Smooth muscle cell (in vitro differentiated cells): ENCODE measurements around the gene TANGO6. TPM values are rescaled to one million over a fixed set of nuclear protein-coding genes. Genes with fewer than 3 reads are reported as not detected.

Experiments
- DNase-seq: peaks from one replicate; lab custom pipeline; 2025; ENCODE audit not compliant: unreplicated experiment; lab: John Stamatoyannopoulos, UW
- H2AFZ ChIP-seq: fragments of 200-600 bp; sonication (generic); 2 replicates; pipeline ENCODE4 v1.6.0; 2016; ENCODE audit warnings: antibody characterized with exemption, low read depth, mild to moderate bottlenecking
- H3F3A ChIP-seq: fragments of 200-600 bp; sonication (generic); 2 replicates; pipeline ENCODE4 v1.6.0; 2017; ENCODE audit warnings: antibody characterized with exemption, low read depth
- H3K27ac ChIP-seq: fragments of 200-600 bp; sonication (generic); 2 replicates; pipeline ENCODE4 v1.5.1; 2016; ENCODE audit warnings: low read depth, mild to moderate bottlenecking
- H3K27me3 ChIP-seq: fragments of 200-600 bp; sonication (generic); 2 replicates; pipeline ENCODE4 v1.6.1; 2016; ENCODE audit warnings: low read depth, mild to moderate bottlenecking
- H3K36me3 ChIP-seq: fragments of 200-600 bp; sonication (generic); 2 replicates; pipeline ENCODE4 v1.5.1; 2016; ENCODE audit warnings: low read depth
- H3K4me1 ChIP-seq: fragments of 200-600 bp; sonication (generic); 2 replicates; pipeline ENCODE4 v1.5.1; 2016; ENCODE audit warnings: low read depth
- H3K4me2 ChIP-seq: fragments of 200-600 bp; sonication (generic); 2 replicates; pipeline ENCODE4 v1.6.0; 2016; ENCODE audit warnings: mild to moderate bottlenecking
- H3K4me3 ChIP-seq: fragments of 200-600 bp; sonication (generic); 2 replicates; pipeline ENCODE4 v1.5.1; 2016; ENCODE audit warnings: mild to moderate bottlenecking
- H3K79me2 ChIP-seq: fragments of 200-600 bp; sonication (generic); 2 replicates; pipeline ENCODE4 v1.6.0; 2016; ENCODE audit warnings: low read depth, mild to moderate bottlenecking
- H3K9ac ChIP-seq: fragments of 200-600 bp; sonication (generic); 2 replicates; pipeline ENCODE4 v1.6.0; 2016; ENCODE audit warnings: low read depth
- H3K9me3 ChIP-seq: fragments of 200-600 bp; sonication (generic); replicated peaks from 2 replicates; pipeline ENCODE4 v1.5.1; 2016; ENCODE audit warnings: low read depth
- H4K20me1 ChIP-seq: fragments of 200-600 bp; sonication (generic); 2 replicates; pipeline ENCODE4 v1.6.0; 2016; ENCODE audit warnings: low read depth
- WGBS: methylation state at CpG from one replicate; pipeline ENCODE4 v1.1.7; 2016; ENCODE audit warnings: low lambda C conversion rate; 5-methylcytosine and 5-hydroxymethylcytosine counted together
- polyA plus RNA-seq: library from polyadenylated mRNA; unstranded; fragments of >200 nt; fragmentation: Nextera tagmentation; extraction: Ambion mirVana; gene quantifications from 2 replicates; pipeline ENCODE4 v1.2.1, GENCODE V29; 2016
- total RNA-seq: library from RNA; depleted of rRNA; stranded (reverse); fragments of >200 nt; gene quantifications from 2 replicates; pipeline ENCODE4 v1.2.3, GENCODE V29; 2014
- TF ChIP-seq, protein P1 (sequence below): fragments of 200-600 bp; sonication (generic); IDR thresholded peaks from 2 replicates; pipeline ENCODE4 v1.5.1; 2017; ENCODE audit warnings: borderline replicate concordance, mild to moderate bottlenecking, antibody characterized with exemption; ENCODE audit not compliant: insufficient read depth, poor library complexity, severe bottlenecking

Gene TANGO6
- total and polyA plus RNA-seq, 2 experiments from 2014 or later = 4.5 to 5.2 TPM

GRCh38 chr16:68823401-68824135, 19.8 kb upstream of the TANGO6 start:
- Histone ChIP-seq H3K36me3 (no peaks in the 10 kb centered on the region), H3K4me3 (no peak overlapping the region)
- no peak for DNase-seq

GRCh38 chr16:68825427-68825826, 17.9 kb upstream of the TANGO6 start:
- no peak overlapping the region for H3K4me2 ChIP-seq
- H3K4me3 ChIP-seq = no peak overlapping the region
- no peak overlapping the region for H3K27ac ChIP-seq
- no peaks in the 10 kb centered on the region for H3K79me2 ChIP-seq
- DNase-seq = no peak
- no peaks in the 10 kb centered on the region for H4K20me1 ChIP-seq
- TF ChIP-seq, protein P1, sequence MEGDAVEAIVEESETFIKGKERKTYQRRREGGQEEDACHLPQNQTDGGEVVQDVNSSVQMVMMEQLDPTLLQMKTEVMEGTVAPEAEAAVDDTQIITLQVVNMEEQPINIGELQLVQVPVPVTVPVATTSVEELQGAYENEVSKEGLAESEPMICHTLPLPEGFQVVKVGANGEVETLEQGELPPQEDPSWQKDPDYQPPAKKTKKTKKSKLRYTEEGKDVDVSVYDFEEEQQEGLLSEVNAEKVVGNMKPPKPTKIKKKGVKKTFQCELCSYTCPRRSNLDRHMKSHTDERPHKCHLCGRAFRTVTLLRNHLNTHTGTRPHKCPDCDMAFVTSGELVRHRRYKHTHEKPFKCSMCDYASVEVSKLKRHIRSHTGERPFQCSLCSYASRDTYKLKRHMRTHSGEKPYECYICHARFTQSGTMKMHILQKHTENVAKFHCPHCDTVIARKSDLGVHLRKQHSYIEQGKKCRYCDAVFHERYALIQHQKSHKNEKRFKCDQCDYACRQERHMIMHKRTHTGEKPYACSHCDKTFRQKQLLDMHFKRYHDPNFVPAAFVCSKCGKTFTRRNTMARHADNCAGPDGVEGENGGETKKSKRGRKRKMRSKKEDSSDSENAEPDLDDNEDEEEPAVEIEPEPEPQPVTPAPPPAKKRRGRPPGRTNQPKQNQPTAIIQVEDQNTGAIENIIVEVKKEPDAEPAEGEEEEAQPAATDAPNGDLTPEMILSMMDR = no peak
- H3K4me1 ChIP-seq = peaks cover 3% of the 10 kb centered on the region
- H3K9ac ChIP-seq = no peak overlapping the region
- H3K36me3 ChIP-seq = no peaks in the 10 kb centered on the region
- H2AFZ ChIP-seq = no peak overlapping the region
- H3K9me3 ChIP-seq = no peaks in the 10 kb centered on the region
- peaks cover 5% of the 10 kb centered on the region for H3F3A ChIP-seq
- no peaks in the 10 kb centered on the region for H3K27me3 ChIP-seq

More at GRCh38 chr16:68823401-68824135, 19.8 kb upstream of the TANGO6 start:
- Histone ChIP-seq H4K20me1 (no peaks in the 10 kb centered on the region), H3K4me1 (peaks cover 3% of the 10 kb centered on the region), H3K4me2 (peak overlapping the region; percentile 68), H3F3A (peaks cover 5% of the 10 kb centered on the region), H3K9ac (no peak overlapping the region), H3K27me3 (no peaks in the 10 kb centered on the region), H3K9me3 (no peaks in the 10 kb centered on the region), H2AFZ (no peak overlapping the region), H3K79me2 (no peaks in the 10 kb centered on the region), H3K27ac (peak overlapping the region; percentile 78)
- WGBS = 57% methylated on average over 8 of the region's 8 CpGs
- TF ChIP-seq, protein P1 = no peak

- no peaks in the 10 kb centered on the region for H3K79me2 ChIP-seq
- H4K20me1 ChIP-seq = no peaks in the 10 kb centered on the region
- H3K27me3 ChIP-seq = no peaks in the 10 kb centered on the region
- DNase-seq = no peak
- H3F3A ChIP-seq = peaks cover 5% of the 10 kb centered on the region
- 95% methylated on average over 6 of the region's 6 CpGs for WGBS
- H3K36me3 ChIP-seq = no peaks in the 10 kb centered on the region
- TF ChIP-seq, protein P1 = no peak
- no peak overlapping the region for H3K9ac ChIP-seq
- H3K27ac ChIP-seq = no peak overlapping the region
- H3K4me2 ChIP-seq = no peak overlapping the region
- H3K4me1 ChIP-seq = peaks cover 3% of the 10 kb centered on the region
- H3K9me3 ChIP-seq = no peaks in the 10 kb centered on the region
- no peak overlapping the region for H3K4me3 ChIP-seq
- H2AFZ ChIP-seq = no peak overlapping the region
Measured at GRCh38 chr16:68826652-68827051, 16.7 kb upstream of the TANGO6 start.

- no peaks in the 10 kb centered on the region for H4K20me1 ChIP-seq
- TF ChIP-seq, protein P1 = no peak
- no peak overlapping the region for H3K27ac ChIP-seq
- no peak overlapping the region for H3K4me3 ChIP-seq
- H3F3A ChIP-seq = no peaks in the 10 kb centered on the region
- H2AFZ ChIP-seq = no peak overlapping the region
- WGBS = 94% methylated on average over 14 of the region's 14 CpGs
- no peak overlapping the region for H3K9ac ChIP-seq
- H3K36me3 ChIP-seq = no peaks in the 10 kb centered on the region
- no peak overlapping the region for H3K4me2 ChIP-seq
- DNase-seq = no peak
- H3K79me2 ChIP-seq = no peaks in the 10 kb centered on the region
- H3K9me3 ChIP-seq = no peaks in the 10 kb centered on the region
- H3K4me1 ChIP-seq = no peaks in the 10 kb centered on the region
- no peaks in the 10 kb centered on the region for H3K27me3 ChIP-seq
Measured at GRCh38 chr16:68833251-68833650, 10.1 kb upstream of the TANGO6 start.
